ENCODE data around the gene HS3ST5. TPM values are rescaled to one million over a fixed set of nuclear protein-coding genes. Genes with fewer than 3 reads are reported as not detected.

Gene HS3ST5
- total RNA-seq, 1 experiment from 2014 or later = 0.09 TPM

DNA sequence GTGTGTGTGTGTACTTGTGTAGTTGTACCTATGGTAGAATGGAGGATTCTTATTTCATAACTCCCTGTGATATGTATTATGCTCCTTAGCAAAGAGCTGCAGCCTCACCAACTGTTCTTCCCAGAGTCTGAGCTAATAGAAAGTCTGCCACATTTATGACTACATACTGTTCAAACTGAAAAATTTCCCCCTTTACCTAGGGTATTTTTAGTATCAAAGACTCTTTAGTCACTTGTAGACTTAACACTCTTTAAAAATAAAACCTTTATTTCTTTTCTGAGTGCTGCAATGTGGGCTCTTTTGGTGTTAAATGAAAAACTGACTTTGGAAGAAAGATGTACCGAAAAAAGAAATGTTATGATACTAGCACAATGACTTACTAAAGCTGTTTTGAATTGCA, 39.6 kb upstream of the HS3ST5 start:
- no peak overlapping the region for H3K27ac ChIP-seq
- no peak overlapping the region for H3K4me2 ChIP-seq
- no peaks in the 10 kb centered on the region for H3K9me2 ChIP-seq (ENCODE audit: insufficient read depth)
- no peaks in the 10 kb centered on the region for H3K36me3 ChIP-seq (ENCODE audit: low read depth)
- TF ChIP-seq, protein P1, sequence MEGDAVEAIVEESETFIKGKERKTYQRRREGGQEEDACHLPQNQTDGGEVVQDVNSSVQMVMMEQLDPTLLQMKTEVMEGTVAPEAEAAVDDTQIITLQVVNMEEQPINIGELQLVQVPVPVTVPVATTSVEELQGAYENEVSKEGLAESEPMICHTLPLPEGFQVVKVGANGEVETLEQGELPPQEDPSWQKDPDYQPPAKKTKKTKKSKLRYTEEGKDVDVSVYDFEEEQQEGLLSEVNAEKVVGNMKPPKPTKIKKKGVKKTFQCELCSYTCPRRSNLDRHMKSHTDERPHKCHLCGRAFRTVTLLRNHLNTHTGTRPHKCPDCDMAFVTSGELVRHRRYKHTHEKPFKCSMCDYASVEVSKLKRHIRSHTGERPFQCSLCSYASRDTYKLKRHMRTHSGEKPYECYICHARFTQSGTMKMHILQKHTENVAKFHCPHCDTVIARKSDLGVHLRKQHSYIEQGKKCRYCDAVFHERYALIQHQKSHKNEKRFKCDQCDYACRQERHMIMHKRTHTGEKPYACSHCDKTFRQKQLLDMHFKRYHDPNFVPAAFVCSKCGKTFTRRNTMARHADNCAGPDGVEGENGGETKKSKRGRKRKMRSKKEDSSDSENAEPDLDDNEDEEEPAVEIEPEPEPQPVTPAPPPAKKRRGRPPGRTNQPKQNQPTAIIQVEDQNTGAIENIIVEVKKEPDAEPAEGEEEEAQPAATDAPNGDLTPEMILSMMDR (conservative IDR thresholded peaks at IDR 0.05) = no peak
- no peak for TF ChIP-seq EZH2 (IDR thresholded peaks at IDR 0.05; ENCODE audit: low read depth)
- H3K27me3 ChIP-seq (ENCODE audit: insufficient read depth, low read depth) = no peaks in the 10 kb centered on the region
- no peaks in the 10 kb centered on the region for H3K4me1 ChIP-seq (replicated peaks; ENCODE audit: insufficient read depth)
- DNase-seq = no peak
- CTCF ChIA-PET = no interaction called here
- POLR2A ChIA-PET (ENCODE audit: unreplicated experiment) = no interaction called here
- no peaks in the 10 kb centered on the region for H3K79me2 ChIP-seq (ENCODE audit: low read depth)
- no TSS peak for BruUV-seq (replicated peaks)
- no peak overlapping the region for H2AFZ ChIP-seq
- no peak overlapping the region for H3K4me3 ChIP-seq
- intact Hi-C loops (cut with micrococcal nuclease; ENCODE audit: unreplicated experiment) = no loop called here
- H4K20me1 ChIP-seq (ENCODE audit: insufficient read depth) = no peaks in the 10 kb centered on the region
- no peaks in the 10 kb centered on the region for H3F3A ChIP-seq (ENCODE audit: insufficient read depth, low read depth)
- no peaks in the 10 kb centered on the region for H3K9me3 ChIP-seq (ENCODE audit: insufficient read depth, low read depth)

GRCh38 chr6:114377881-114378280, 35.1 kb upstream of the HS3ST5 start:
- TF ChIP-seq EZH2 (IDR thresholded peaks at IDR 0.05; ENCODE audit: low read depth) = no peak
- TF ChIP-seq, protein P1 (conservative IDR thresholded peaks at IDR 0.05) = no peak
- H4K20me1 ChIP-seq (ENCODE audit: insufficient read depth) = no peaks in the 10 kb centered on the region
- no peak overlapping the region for H3K27ac ChIP-seq
- no peak overlapping the region for H2AFZ ChIP-seq
- H3K9me3 ChIP-seq (ENCODE audit: insufficient read depth, low read depth) = no peaks in the 10 kb centered on the region
- H3K4me2 ChIP-seq = no peak overlapping the region
- no peaks in the 10 kb centered on the region for H3F3A ChIP-seq (ENCODE audit: insufficient read depth, low read depth)
- H3K79me2 ChIP-seq (ENCODE audit: low read depth) = no peaks in the 10 kb centered on the region
- ChIA-PET POLR2A (ENCODE audit: unreplicated experiment) (no interaction called here), CTCF (no interaction called here)
- H3K9me2 ChIP-seq (ENCODE audit: insufficient read depth) = no peaks in the 10 kb centered on the region
- H3K36me3 ChIP-seq (ENCODE audit: low read depth) = no peaks in the 10 kb centered on the region
- intact Hi-C loops (cut with micrococcal nuclease; ENCODE audit: unreplicated experiment) = no loop called here
- no peaks in the 10 kb centered on the region for H3K27me3 ChIP-seq (ENCODE audit: insufficient read depth, low read depth)
- no TSS peak for BruUV-seq (replicated peaks)
- H3K4me1 ChIP-seq (replicated peaks; ENCODE audit: insufficient read depth) = no peaks in the 10 kb centered on the region
- no peak overlapping the region for H3K4me3 ChIP-seq
- DNase-seq = no peak

GRCh38 chr6:114376611-114377175, 33.9 kb upstream of the HS3ST5 start:
- Histone ChIP-seq H2AFZ (no peak overlapping the region), H3K4me2 (no peak overlapping the region), H3K4me3 (no peak overlapping the region), H3K36me3 (ENCODE audit: low read depth) (no peaks in the 10 kb centered on the region), H3K9me2 (ENCODE audit: insufficient read depth) (no peaks in the 10 kb centered on the region), H3K27ac (no peak overlapping the region), H3K9me3 (ENCODE audit: insufficient read depth, low read depth) (no peaks in the 10 kb centered on the region), H3K4me1 (replicated peaks; ENCODE audit: insufficient read depth) (no peaks in the 10 kb centered on the region), H3F3A (ENCODE audit: insufficient read depth, low read depth) (no peaks in the 10 kb centered on the region), H3K79me2 (ENCODE audit: low read depth) (no peaks in the 10 kb centered on the region), H3K27me3 (ENCODE audit: insufficient read depth, low read depth) (no peaks in the 10 kb centered on the region), H4K20me1 (ENCODE audit: insufficient read depth) (no peaks in the 10 kb centered on the region)
- no TSS peak for BruUV-seq (replicated peaks)
- TF ChIP-seq EZH2 (IDR thresholded peaks at IDR 0.05; ENCODE audit: low read depth) = no peak
- TF ChIP-seq, protein P1 (conservative IDR thresholded peaks at IDR 0.05) = no peak
- intact Hi-C loops (cut with micrococcal nuclease; ENCODE audit: unreplicated experiment) = no loop called here
- DNase-seq = no peak
- CTCF ChIA-PET = no interaction called here
- POLR2A ChIA-PET (ENCODE audit: unreplicated experiment) = interaction anchor here (0.6 kb wide), 1 partner anchor 336 kb away, joined by 3 read pairs; no protein-coding TSS in a partner anchor

All from PC-9 (cell line).